Stimulated activated CD8-positive, alpha-beta memory T cell treated with anti-CD3 and anti-CD28 coated beads, Interleukin-15, amount 100 ng/mL, for 24 hours (primary cell): ENCODE results near the gene SGIP1.

Experiments used
- DNase-seq: peaks from one replicate; pipeline ENCODE4 v3.0.0-alpha.2; 2020; ENCODE audit warnings: low read depth

The SGIP1 gene

GRCh38 chr1:66606362-66607065, 72.6 kb downstream of the SGIP1 start:
- DNase-seq, result no peak

- DNase-seq, result no peak
These were observed 73.5 kb downstream of the SGIP1 start for GRCh38 chr1:66607458-66607857.

GRCh38 chr1:66613187-66613586, 79.2 kb downstream of the SGIP1 start:
- no peak for DNase-seq

GRCh38 chr1:66617362-66618184, 83.6 kb downstream of the SGIP1 start:
- DNase-seq, result no peak

GRCh38 chr1:66618390-66618789, 84.4 kb downstream of the SGIP1 start:
- DNase-seq, result no peak

- DNase-seq, result no peak
These were observed 89.9 kb downstream of the SGIP1 start for GRCh38 chr1:66623812-66624211.

GRCh38 chr1:66624412-66625060, 90.6 kb downstream of the SGIP1 start:
- no peak for DNase-seq

- DNase-seq, result no peak
These were observed 92.3 kb downstream of the SGIP1 start for GRCh38 chr1:66626261-66626660.

GRCh38 chr1:66628926-66629325, 95.0 kb downstream of the SGIP1 start:
- DNase-seq, result no peak

GRCh38 chr1:66633159-66633558, 99.2 kb downstream of the SGIP1 start:
- DNase-seq, result no peak

GRCh38 chr1:66637146-66637545, 103.2 kb downstream of the SGIP1 start:
- no peak for DNase-seq

- no peak for DNase-seq
These were observed 108.0 kb downstream of the SGIP1 start for GRCh38 chr1:66641891-66642473.

GRCh38 chr1:66642992-66643391, 109.0 kb downstream of the SGIP1 start:
- no peak for DNase-seq

GRCh38 chr1:66644331-66644730, 110.4 kb downstream of the SGIP1 start:
- no peak for DNase-seq

- no peak for DNase-seq
These were observed 115.1 kb downstream of the SGIP1 start for GRCh38 chr1:66648901-66649595.

- DNase-seq, result no peak
These were observed 118.6 kb downstream of the SGIP1 start for GRCh38 chr1:66652556-66652955.

- no peak for DNase-seq
These were observed 120.7 kb downstream of the SGIP1 start for GRCh38 chr1:66654643-66655042.

- DNase-seq, result no peak
These were observed 137.5 kb downstream of the SGIP1 start for GRCh38 chr1:66671455-66671854.

- no peak for DNase-seq
These were observed 142.8 kb downstream of the SGIP1 start for GRCh38 chr1:66676613-66677298.

GRCh38 chr1:66678146-66678545, 144.2 kb downstream of the SGIP1 start:
- DNase-seq, result no peak

GRCh38 chr1:66679140-66679539, 145.2 kb downstream of the SGIP1 start:
- no peak for DNase-seq
